Glomerular endothelial cell (primary cell): ENCODE results near the gene EHBP1L1. TPM values are rescaled to one million over a fixed set of nuclear protein-coding genes. Genes with fewer than 3 reads are reported as not detected.

Experiments
- DNase-seq: peaks from one replicate; pipeline ENCODE4 v3.0.0-alpha.2; 2011; ENCODE audit warnings: low read depth, low spot score; ENCODE audit errors: extremely low read depth
- total RNA-seq: library from RNA; depleted of rRNA; stranded (reverse); fragments of >200 nt; gene quantifications from 2 replicates; pipeline ENCODE4 v1.2.3, GENCODE V29; 2015

The EHBP1L1 gene
- total RNA-seq, 1 donor from 2014 or later: 27.8 TPM

DNA sequence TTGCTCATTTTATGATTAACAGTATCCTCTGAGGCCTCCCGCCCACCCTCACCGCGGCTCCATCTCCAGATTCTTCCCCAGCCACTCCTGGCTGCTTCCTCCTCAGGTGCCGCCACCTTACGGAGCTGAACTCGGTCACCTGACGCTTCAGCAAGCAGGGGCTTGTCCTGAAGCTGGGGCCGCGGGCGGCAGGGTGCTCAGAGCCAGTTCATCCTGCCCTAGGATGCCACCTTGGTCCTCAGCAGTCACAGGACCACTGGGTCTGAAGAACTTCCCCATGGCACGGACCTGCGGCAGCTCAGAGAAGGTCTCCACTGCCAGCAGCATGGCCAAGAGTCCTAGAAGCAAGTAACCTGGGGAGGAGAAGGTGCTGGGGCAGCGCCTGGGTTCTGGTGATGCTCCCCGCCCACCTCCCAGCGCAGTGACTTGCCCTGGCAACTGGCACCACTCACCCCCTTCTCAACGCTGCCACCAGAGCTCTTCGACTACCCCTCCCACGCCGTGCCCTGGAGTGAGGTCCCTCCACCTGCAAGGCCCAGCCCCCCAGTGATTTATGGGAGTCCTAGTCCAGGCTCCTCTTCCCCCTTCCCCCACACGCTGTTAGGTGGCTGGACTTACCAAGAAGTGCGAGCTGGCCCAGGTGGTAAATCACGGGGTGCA, 17.1 kb downstream of the EHBP1L1 start:
- DNase-seq: no peak

- no peak for DNase-seq
Measured at GRCh38 chr11:65593518-65594414, 17.9 kb downstream of the EHBP1L1 start.

GRCh38 chr11:65595131-65595530, 19.3 kb downstream of the EHBP1L1 start:
- DNase-seq: no peak

GRCh38 chr11:65595543-65596281, 19.9 kb downstream of the EHBP1L1 start, which contains the start of gene KCNK7:
TSS of gene KCNK7 (minus strand) at chr11:65595800. CDS start at chr11:65595772, 28 bp downstream.
- DNase-seq: no peak

- DNase-seq: no peak
Measured at GRCh38 chr11:65596520-65596919, 20.7 kb downstream of the EHBP1L1 start.

GRCh38 chr11:65598258-65598699, 22.4 kb downstream of the EHBP1L1 start:
- no peak for DNase-seq

- DNase-seq: no peak
Measured at GRCh38 chr11:65599216-65599954, 23.5 kb downstream of the EHBP1L1 start.

DNA sequence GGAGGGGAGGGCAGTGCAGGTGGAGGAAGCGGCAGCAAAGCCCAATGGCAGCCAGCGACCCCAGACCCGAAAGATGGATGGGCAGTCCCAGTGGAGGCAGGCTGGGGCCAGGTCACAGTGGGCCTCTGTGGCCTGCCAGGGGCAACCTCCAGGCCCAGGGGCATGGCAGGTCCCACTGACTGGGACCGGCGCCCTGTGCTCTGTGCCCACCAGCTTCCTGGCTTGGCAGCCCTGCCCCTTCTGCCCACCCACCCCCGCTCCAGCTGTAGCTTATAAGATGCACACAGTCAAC, 24.0 kb downstream of the EHBP1L1 start:
- DNase-seq: no peak

GRCh38 chr11:65604258-65604657, 28.4 kb downstream of the EHBP1L1 start:
- no peak for DNase-seq

GRCh38 chr11:65606876-65607613, 31.2 kb downstream of the EHBP1L1 start:
- DNase-seq: peak; percentile 47

DNA sequence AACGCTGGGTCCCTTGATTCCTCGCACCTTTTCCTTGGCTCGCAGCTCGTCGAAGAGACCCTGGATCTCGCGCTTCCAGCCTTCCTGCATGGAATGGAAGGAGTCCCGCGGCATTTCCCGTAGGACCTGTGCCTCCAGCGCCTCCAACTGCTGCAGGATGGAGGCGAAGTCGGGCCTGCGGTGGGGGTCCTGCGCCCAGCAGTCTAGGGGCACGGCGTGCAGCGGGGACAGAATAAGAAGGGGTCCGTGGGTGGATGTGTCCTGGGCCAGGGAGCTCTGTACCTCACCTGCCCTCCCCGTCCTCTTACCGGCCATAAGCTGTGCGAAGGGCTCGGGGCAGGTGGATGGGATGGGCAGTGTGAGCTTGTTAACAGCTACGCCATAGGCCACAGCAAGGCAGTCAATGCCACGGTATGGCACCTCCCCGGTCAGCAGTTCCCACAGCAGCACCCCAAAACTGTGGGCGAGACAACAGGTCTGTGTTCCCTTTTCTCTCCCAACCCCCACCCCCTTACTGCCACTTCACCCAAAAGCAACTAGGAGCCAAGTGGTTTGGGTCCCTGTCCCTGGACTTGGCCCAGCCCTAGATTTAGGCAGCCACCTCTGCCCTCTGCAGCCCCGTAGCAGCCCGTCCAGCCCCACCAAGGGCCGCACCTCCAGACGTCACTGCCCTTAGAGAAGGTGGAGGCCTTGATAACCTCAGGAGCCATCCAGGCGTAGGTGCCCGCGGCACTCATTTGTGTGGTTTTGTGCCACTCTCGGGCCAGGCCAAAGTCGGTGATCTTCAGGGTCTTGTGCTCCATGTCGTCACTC, 32.0 kb downstream of the EHBP1L1 start:
- DNase-seq: no peak

GRCh38 chr11:65609229-65609628, 33.4 kb downstream of the EHBP1L1 start:
- no peak for DNase-seq

DNA sequence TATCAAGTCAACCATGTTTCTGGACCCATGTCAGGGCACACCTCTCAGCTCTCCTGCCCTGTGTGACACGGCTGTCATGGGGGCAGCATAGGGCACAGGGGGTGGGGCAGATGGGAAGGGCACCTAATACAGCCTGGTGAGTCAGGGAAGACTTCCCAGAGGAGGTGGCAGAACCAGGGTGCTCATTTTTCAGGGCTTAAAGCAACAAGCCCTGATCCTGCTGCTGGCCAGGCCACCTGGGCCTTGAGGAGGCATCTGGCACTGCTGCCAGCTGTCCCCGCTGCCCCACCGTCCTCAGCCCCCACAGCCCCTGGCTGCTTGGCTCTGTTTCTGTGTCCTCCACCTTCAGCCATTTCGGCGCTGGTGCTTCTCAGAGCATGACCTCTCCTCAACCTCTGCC, 33.8 kb downstream of the EHBP1L1 start:
- no peak for DNase-seq

GRCh38 chr11:65610404-65610803, 34.6 kb downstream of the EHBP1L1 start:
- no peak for DNase-seq

- DNase-seq: peak; percentile 22
Measured at GRCh38 chr11:65611028-65611757, 35.3 kb downstream of the EHBP1L1 start.

GRCh38 chr11:65611758-65612603, 36.1 kb downstream of the EHBP1L1 start:
- DNase-seq: peak; percentile 29

DNA sequence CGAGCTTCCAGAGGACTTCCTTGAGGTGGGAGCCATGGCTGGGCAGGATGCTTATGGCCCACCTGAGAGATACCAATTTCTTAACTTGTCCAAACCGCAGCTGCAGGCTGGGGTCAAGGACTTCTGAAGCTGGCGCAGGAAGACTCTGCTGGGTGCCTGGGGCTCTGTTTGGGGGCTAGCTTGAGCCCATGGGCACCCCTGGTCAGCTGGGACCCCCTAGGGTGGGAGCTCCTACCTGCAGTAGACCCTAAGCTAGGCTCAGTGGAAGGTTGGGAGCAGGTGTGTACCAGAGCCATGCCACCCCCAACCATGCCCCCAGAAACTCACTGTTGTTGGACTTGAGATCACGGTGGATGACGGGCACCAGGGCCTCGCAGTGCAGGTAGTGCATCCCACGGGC, 36.8 kb downstream of the EHBP1L1 start:
- DNase-seq: no peak
